NCI-H2081 (cell line): ENCODE results near the gene TGOLN2.
A peak's percentile ranks its signal among the peaks of the same experiment; 100 is the strongest.

Experiments
- DNase-seq, 2 experiments: peaks; one replicate each; lab custom pipeline; 2025; lab: John Stamatoyannopoulos, UW

TGOLN2 gene

GRCh38 chr2:85308896-85309555 is 18.8 kb downstream of the TGOLN2 start:
- peak; percentile 14 to 20 for DNase-seq

GRCh38 chr2:85308201-85308600 is 19.6 kb downstream of the TGOLN2 start:
- DNase-seq: no peak

- no peak for DNase-seq
Observed at GRCh38 chr2:85307527-85307897, 20.3 kb downstream of the TGOLN2 start.

GRCh38 chr2:85303780-85304531 is 23.8 kb downstream of the TGOLN2 start:
- DNase-seq: no peak

GRCh38 chr2:85302121-85302520 is 25.7 kb downstream of the TGOLN2 start:
- DNase-seq: no peak

- no peak for DNase-seq
Observed at GRCh38 chr2:85291425-85292023, 36.3 kb downstream of the TGOLN2 start.

- no peak for DNase-seq
Observed at GRCh38 chr2:85288244-85288725, 39.5 kb downstream of the TGOLN2 start.

GRCh38 chr2:85287721-85288120 is 40.1 kb downstream of the TGOLN2 start:
- no peak for DNase-seq

- no peak for DNase-seq
Observed at GRCh38 chr2:85286918-85287317, 40.9 kb downstream of the TGOLN2 start.

GRCh38 chr2:85283641-85284040 is 44.1 kb downstream of the TGOLN2 start:
- DNase-seq: no peak

GRCh38 chr2:85282914-85283313 is 44.9 kb downstream of the TGOLN2 start:
- DNase-seq: no peak

GRCh38 chr2:85281553-85281952 is 46.2 kb downstream of the TGOLN2 start:
- no peak for DNase-seq

- no peak for DNase-seq
Observed at GRCh38 chr2:85278361-85278760, 49.4 kb downstream of the TGOLN2 start.

GRCh38 chr2:85277416-85278158 is 50.2 kb downstream of the TGOLN2 start:
- DNase-seq: no peak

- no peak for DNase-seq
Observed at GRCh38 chr2:85276571-85277118, 51.1 kb downstream of the TGOLN2 start.

- no peak for DNase-seq
Observed at GRCh38 chr2:85275984-85276540, 51.7 kb downstream of the TGOLN2 start.

GRCh38 chr2:85273738-85274731 is 53.8 kb downstream of the TGOLN2 start:
- DNase-seq: no peak

GRCh38 chr2:85272357-85272756 is 55.4 kb downstream of the TGOLN2 start:
- no peak for DNase-seq

GRCh38 chr2:85269959-85270358 is 57.8 kb downstream of the TGOLN2 start:
- DNase-seq: no peak
